ENCODE results near the gene FOXP1. TPM values are rescaled to one million over a fixed set of nuclear protein-coding genes. Genes with fewer than 3 reads are reported as not detected.

Gene FOXP1
- total and polyA plus RNA-seq, 9 of the 15 experiments (the other 6 are each of a cell fraction or from before 2014, with no cell fraction given) = 7.7 to 34.5 (median 13.7) TPM

DNA sequence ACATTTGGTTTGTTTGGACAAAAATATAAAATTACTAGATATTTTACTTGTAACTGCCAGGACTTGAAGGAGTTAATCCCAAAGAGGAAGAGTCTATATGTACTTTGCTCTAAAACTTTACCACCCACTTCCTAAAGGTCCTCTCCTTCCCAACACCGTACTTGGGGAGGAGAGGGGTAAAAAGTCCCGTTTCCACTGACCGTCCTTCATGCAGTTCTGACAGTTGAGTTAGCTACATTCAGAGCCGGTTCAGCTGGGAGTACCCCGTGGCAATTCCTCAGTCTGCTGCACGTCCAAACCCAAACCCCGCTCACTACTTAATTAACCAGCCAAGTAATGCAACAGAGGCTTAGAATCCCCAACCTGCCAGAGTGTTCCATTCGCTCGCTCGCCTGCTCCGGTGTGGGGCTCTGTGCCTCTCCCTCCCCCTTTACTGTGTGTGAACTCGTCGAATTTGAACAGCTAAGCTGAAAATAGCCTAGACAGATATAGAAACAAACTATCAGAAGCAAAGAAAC, 519.7 kb downstream of the FOXP1 start (continued):
- TF ChIP-seq, protein P1, sequence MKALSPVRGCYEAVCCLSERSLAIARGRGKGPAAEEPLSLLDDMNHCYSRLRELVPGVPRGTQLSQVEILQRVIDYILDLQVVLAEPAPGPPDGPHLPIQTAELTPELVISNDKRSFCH (CRISPR knock-in tag; IDR thresholded peaks at IDR 0.05) = no peak
- TF ChIP-seq, protein P1 (tag; IDR thresholded peaks at IDR 0.05) = no peak
- TF ChIP-seq MTF1 (CRISPR knock-in tag; IDR thresholded peaks at IDR 0.05; ENCODE audit: borderline replicate concordance) (no peak), RBFOX2 (IDR thresholded peaks at IDR 0.05; ENCODE audit: low read depth, low read length) (peak; percentile 29; the same call in 1 of the 2 replicates), RBM14 (IDR thresholded peaks at IDR 0.05; ENCODE audit: borderline replicate concordance, insufficient read depth, low read depth, low read length) (no peak), ZBTB1 (CRISPR knock-in tag; IDR thresholded peaks at IDR 0.05; ENCODE audit: borderline replicate concordance, low read depth) (no peak), MTA2 (IDR thresholded peaks at IDR 0.05; ENCODE audit: low read depth) (no peak), ZNF696 (CRISPR knock-in tag; conservative IDR thresholded peaks at IDR 0.05) (no peak), FOS (IDR thresholded peaks at IDR 0.05; ENCODE audit: extremely low read depth, insufficient read length) (no peak), MBD2 (IDR thresholded peaks at IDR 0.05; ENCODE audit: borderline replicate concordance, low read depth) (0 out of 2 replicates have a peak, but pooled peaks have one; percentile 14), MEF2A (IDR thresholded peaks at IDR 0.05; ENCODE audit: control insufficient read depth, low read depth, low read length) (no peak), CBFA2T2 (conservative IDR thresholded peaks at IDR 0.05) (no peak), TBP (optimal IDR thresholded peaks at IDR 0.05; ENCODE audit: low read depth, low read length) (peak; percentile 90), ZNF140 (CRISPR knock-in tag; IDR thresholded peaks at IDR 0.05) (no peak), ETV6 (IDR thresholded peaks at IDR 0.05; ENCODE audit: borderline replicate concordance in 1 of 2, low read depth in 2 of 2, low read length in 1 of 2) (no peak), ETV6 (CRISPR knock-in tag; IDR thresholded peaks at IDR 0.05; ENCODE audit: borderline replicate concordance) (no peak), TEAD4 (IDR thresholded peaks at IDR 0.05; ENCODE audit: low read length) (peak; percentile 6; the same call in 1 of the 2 replicates), TEAD4 (CRISPR knock-in tag; IDR thresholded peaks at IDR 0.05; ENCODE audit: borderline replicate concordance) (no peak)
- TF ChIP-seq, protein P2, sequence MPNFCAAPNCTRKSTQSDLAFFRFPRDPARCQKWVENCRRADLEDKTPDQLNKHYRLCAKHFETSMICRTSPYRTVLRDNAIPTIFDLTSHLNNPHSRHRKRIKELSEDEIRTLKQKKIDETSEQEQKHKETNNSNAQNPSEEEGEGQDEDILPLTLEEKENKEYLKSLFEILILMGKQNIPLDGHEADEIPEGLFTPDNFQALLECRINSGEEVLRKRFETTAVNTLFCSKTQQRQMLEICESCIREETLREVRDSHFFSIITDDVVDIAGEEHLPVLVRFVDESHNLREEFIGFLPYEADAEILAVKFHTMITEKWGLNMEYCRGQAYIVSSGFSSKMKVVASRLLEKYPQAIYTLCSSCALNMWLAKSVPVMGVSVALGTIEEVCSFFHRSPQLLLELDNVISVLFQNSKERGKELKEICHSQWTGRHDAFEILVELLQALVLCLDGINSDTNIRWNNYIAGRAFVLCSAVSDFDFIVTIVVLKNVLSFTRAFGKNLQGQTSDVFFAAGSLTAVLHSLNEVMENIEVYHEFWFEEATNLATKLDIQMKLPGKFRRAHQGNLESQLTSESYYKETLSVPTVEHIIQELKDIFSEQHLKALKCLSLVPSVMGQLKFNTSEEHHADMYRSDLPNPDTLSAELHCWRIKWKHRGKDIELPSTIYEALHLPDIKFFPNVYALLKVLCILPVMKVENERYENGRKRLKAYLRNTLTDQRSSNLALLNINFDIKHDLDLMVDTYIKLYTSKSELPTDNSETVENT (CRISPR knock-in tag; IDR thresholded peaks at IDR 0.05) = no peak
- TF ChIP-seq, protein P3, sequence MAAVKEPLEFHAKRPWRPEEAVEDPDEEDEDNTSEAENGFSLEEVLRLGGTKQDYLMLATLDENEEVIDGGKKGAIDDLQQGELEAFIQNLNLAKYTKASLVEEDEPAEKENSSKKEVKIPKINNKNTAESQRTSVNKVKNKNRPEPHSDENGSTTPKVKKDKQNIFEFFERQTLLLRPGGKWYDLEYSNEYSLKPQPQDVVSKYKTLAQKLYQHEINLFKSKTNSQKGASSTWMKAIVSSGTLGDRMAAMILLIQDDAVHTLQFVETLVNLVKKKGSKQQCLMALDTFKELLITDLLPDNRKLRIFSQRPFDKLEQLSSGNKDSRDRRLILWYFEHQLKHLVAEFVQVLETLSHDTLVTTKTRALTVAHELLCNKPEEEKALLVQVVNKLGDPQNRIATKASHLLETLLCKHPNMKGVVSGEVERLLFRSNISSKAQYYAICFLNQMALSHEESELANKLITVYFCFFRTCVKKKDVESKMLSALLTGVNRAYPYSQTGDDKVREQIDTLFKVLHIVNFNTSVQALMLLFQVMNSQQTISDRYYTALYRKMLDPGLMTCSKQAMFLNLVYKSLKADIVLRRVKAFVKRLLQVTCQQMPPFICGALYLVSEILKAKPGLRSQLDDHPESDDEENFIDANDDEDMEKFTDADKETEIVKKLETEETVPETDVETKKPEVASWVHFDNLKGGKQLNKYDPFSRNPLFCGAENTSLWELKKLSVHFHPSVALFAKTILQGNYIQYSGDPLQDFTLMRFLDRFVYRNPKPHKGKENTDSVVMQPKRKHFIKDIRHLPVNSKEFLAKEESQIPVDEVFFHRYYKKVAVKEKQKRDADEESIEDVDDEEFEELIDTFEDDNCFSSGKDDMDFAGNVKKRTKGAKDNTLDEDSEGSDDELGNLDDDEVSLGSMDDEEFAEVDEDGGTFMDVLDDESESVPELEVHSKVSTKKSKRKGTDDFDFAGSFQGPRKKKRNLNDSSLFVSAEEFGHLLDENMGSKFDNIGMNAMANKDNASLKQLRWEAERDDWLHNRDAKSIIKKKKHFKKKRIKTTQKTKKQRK (IDR thresholded peaks at IDR 0.05; ENCODE audit: borderline replicate concordance, low read depth, low read length) = no peak
- TF ChIP-seq, protein P4, sequence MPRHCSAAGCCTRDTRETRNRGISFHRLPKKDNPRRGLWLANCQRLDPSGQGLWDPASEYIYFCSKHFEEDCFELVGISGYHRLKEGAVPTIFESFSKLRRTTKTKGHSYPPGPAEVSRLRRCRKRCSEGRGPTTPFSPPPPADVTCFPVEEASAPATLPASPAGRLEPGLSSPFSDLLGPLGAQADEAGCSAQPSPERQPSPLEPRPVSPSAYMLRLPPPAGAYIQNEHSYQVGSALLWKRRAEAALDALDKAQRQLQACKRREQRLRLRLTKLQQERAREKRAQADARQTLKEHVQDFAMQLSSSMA (CRISPR knock-in tag; IDR thresholded peaks at IDR 0.05) = no peak
